ENCODE results near the gene CERKL. TPM values are rescaled to one million over a fixed set of nuclear protein-coding genes. Genes with fewer than 3 reads are reported as not detected.
"Not testable (repeated sequence)": the region's sequence is repeated elsewhere in the genome, so short reads cannot be mapped to it uniquely, and the experiment has no call there.

Gene CERKL, protein sequence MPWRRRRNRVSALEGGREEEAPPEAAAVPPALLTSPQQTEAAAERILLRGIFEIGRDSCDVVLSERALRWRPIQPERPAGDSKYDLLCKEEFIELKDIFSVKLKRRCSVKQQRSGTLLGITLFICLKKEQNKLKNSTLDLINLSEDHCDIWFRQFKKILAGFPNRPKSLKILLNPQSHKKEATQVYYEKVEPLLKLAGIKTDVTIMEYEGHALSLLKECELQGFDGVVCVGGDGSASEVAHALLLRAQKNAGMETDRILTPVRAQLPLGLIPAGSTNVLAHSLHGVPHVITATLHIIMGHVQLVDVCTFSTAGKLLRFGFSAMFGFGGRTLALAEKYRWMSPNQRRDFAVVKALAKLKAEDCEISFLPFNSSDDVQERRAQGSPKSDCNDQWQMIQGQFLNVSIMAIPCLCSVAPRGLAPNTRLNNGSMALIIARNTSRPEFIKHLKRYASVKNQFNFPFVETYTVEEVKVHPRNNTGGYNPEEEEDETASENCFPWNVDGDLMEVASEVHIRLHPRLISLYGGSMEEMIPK
- not detected for total RNA-seq
- long read RNA-seq, donor 1: 0 reads
- long read RNA-seq, donor 2: 0 reads

- intact Hi-C loops (cut with DNase I): no loop called here
- peak; percentile 81 for DNase-seq (ENCODE audit: low spot score)
These were observed at the start of gene CERKL for GRCh38 chr2:181656450-181657291. Gene CERKL (minus strand): TSS chr2:181657105. CDS start chr2:181657006, 99 bp downstream.

DNA sequence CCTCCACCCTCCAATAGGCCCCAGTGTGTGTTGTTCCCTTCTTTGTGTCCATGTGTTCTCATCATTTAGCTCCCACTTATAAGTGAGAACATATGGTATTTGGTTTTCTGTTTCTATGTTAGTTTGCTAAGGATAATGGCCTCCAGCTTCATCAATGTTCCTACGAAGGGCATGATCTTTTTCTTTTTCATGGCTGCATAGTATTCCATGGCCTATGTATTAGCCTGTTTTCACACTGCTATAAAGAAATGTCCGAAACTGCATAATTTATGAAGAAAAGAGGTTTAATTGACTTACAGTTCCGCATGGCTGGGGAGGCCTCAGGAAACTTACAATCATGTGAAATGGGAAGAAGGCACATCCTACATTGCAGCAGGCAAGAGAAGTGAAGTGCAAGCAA, 45.6 kb upstream of the CERKL start:
- intact Hi-C loops (cut with DNase I); DNase-seq (ENCODE audit: low spot score): not testable (repeated sequence)

DNA sequence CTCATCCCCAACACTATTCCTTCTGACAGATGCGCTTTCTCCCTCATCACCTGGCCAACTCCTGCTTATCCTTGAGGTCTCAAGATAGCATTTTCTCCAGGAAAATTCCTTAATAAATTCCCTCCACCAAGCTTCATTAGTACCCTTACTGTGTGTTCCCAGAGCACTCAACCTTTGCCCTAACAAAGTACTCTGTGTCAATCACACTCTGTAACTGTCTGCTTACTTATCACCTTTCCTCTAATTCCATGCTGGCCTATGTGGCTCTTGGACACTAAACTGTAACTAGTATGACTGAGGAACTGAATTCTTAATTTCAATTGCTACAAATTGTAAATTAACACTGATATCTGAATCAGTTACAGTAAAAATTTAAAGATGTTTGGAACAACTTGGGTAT, 41.3 kb upstream of the CERKL start:
- DNase-seq (ENCODE audit: low spot score): no peak
- intact Hi-C loops (cut with DNase I): no loop called here

DNA sequence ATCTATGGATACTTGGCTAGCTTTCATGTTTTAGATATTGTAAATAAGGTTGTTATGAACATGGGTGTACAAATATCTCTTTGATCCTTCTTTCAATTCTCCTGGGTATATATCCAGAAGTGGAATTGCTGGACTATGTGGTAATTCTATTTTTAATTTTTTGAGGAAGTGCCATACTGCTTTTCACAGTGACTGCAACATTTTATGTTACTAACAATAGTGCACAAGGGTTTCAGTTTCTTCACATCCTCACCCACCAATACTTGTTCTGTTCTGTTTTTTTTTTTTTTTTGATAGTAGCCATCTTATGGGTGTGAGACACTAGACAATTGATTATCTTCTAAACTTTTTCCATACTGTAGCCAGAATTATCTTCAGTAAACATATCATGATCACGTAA, 40.7 kb upstream of the CERKL start:
- intact Hi-C loops (cut with DNase I): no loop called here
- no peak for DNase-seq (ENCODE audit: low spot score)

GRCh38 chr2:181697126-181697525, 40.2 kb upstream of the CERKL start:
- intact Hi-C loops (cut with DNase I): no loop called here
- no peak for DNase-seq (ENCODE audit: low spot score)

GRCh38 chr2:181694271-181694670, 37.4 kb upstream of the CERKL start:
- intact Hi-C loops (cut with DNase I): no loop called here
- no peak for DNase-seq (ENCODE audit: low spot score)

DNA sequence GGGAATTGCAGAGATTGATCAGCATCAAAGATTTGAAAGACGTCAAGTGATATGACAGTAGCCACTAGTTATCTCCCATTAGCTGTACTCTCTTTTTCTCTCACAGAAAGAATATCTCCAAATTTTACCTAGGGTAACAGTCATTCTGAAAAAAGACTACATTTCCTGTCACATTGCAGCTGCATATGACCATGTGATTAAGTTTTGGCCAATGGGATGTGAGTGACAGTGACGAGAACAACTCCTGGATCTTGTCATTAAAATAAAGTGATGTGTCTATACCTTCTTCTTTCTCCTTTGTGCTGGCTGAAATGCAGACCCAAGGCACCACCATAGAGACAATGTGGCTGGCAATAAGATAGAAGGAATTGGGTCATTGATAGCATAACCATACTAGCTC, 34.0 kb upstream of the CERKL start:
- intact Hi-C loops (cut with DNase I): no loop called here
- no peak for DNase-seq (ENCODE audit: low spot score)

GRCh38 chr2:181686576-181687185, 29.8 kb upstream of the CERKL start:
- intact Hi-C loops (cut with DNase I): no loop called here
- no peak for DNase-seq (ENCODE audit: low spot score)

DNA sequence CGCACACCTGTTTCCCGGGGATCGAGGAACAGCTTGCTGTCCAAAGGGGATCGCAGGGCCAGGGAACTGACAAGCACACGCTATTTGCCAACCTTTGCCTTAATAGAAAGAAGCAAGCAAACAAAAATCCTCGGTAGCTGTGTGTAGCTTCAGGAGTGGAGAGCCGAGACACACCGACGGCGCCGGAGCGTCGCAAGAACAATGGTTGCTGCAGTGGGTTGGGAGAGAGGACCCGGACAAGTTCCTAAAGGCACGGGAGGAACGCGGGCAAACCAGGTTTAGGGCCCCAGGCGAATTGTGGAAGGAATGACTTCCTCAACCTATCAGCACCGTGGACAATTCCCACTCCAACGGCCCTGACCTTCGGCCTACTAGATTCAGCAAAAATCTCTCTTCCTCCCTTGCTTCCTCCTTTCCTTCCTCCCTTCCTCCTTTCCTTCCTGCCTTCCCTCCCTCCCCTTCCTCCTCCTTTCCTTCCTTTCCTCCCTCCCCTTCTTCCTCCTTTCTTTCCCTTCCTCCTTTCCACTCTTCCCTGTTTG, 28.3 kb upstream of the CERKL start:
- intact Hi-C loops (cut with DNase I): no loop called here
- DNase-seq (ENCODE audit: low spot score): peak; percentile 61

DNA sequence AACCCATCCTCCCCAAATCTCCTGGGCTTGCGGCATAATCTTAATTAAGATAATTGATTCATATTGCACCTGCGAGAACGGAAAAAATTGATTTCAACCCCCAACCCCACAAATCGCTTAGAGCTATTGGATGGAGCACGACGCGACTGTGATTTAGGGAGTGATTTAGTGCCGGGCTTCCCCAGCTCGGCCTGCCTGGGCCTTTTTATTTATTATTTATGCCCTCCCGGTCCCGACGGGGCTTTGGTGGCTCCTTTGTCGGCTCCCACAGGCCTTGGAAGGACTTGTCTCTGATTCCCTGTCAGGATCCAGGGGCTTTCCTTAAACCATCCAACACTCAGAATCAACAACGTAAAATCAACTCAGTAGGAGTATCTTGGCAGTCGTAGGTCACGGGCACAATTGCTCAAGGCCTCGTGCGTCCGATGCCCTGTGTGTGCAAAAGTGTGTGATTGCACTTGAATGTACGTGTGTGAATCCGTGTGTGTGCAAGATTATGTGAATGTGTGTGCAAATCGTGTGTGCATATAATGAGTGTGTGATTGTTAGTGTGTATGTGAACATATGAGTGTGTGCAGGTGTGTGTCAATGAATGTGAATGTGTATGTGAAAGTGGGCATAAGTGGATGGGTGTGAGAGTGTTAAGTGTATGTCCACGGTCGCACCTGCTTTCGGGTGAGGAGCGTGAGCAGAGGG, 27.7 kb upstream of the CERKL start:
- peak; percentile 42 for DNase-seq (ENCODE audit: low spot score)
- intact Hi-C loops (cut with DNase I): no loop called here

DNA sequence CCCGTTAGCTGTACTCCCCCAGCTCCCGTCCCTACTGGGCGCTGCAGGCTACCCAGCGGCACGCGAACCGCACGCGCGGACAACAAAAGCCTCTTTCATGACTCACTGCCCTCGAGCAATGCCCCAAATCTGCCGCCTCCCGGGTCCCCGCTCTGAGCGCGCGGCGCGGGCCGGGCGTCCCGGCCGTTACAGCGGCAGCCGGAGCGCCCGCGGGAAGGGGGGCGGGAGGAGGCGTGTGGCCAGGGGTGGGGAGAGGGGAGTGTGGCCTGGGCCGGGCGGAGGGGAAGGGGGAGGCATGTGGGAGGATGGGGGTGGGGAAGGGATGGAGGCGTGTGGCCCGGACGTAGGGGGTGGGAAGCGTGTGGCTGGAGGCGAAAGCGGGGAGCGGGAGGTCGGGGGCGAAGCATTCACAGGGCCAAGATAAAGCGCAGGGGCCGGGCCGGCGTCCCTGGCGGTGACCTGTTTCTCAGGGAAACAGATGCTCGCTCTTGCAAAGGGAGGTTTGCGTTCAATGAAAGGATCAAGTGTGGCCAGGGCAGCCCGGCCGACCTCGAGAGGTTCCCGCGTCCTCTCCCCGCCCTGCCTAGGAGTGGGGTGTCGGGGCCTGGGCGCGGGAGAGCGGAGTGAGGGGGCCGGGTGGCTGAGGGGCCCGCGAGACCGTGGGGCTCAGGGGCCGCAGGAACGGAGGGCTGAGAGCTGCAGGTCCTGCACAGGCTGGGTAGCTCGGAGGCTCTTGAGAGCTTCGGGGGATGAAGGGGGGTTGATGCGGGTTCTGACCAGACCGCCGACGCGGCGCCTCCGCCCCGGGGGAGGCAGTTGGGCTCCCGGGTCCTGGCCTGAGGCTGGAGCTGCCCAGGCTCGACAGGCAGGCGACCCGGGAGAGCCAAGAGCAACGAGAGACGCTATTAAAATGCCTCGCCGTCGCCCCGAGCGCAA, 26.9 kb upstream of the CERKL start:
- DNase-seq (ENCODE audit: low spot score): peak; percentile 64
- intact Hi-C loops (cut with DNase I): no loop called here

GRCh38 chr2:181682795-181683517, 26.1 kb upstream of the CERKL start:
- intact Hi-C loops (cut with DNase I): no loop called here
- peak; percentile 75 for DNase-seq (ENCODE audit: low spot score)

- intact Hi-C loops (cut with DNase I): no loop called here
These were observed 25.3 kb upstream of the CERKL start for GRCh38 chr2:181682026-181682789.

GRCh38 chr2:181680937-181681811, 24.3 kb upstream of the CERKL start:
- intact Hi-C loops (cut with DNase I): no loop called here
- no peak for DNase-seq (ENCODE audit: low spot score)

More at GRCh38 chr2:181682026-181682789, 25.3 kb upstream of the CERKL start:
- DNase-seq (ENCODE audit: low spot score): no peak

Measured in posterior vena cava (tissue), 2 donors.